ENCODE data around the gene PTPRD. TPM values are rescaled to one million over a fixed set of nuclear protein-coding genes. Genes with fewer than 3 reads are reported as not detected.

PTPRD gene
- total RNA-seq, 2 experiments from 2014 or later: 0.10 TPM; not detected in 1

GRCh38 chr9:8651070-8651845, 1961.5 kb downstream of the PTPRD start:
- Mint-ChIP-seq H3K4me3 (no peak overlapping the region), H3K27me3 (no peaks in the 10 kb centered on the region), H3K4me1 (ENCODE audit: low read depth) (no peaks in the 10 kb centered on the region), H3K27ac (no peak overlapping the region), H3K9me3 (no peaks in the 10 kb centered on the region), H3K36me3 (no peaks in the 10 kb centered on the region)
- intact Hi-C loops (cut with micrococcal nuclease): no loop called here
- ChIA-PET CTCF (interaction anchor here (0.6 kb wide), 1 partner anchor 420 kb away, joined by 3 read pairs; no protein-coding TSS in a partner anchor), POLR2A (no interaction called here)
- DNase-seq: no peak

- CTCF ChIA-PET: no interaction called here
- intact Hi-C loops (cut with micrococcal nuclease): no loop called here
- Mint-ChIP-seq H3K4me1 (ENCODE audit: low read depth) (no peaks in the 10 kb centered on the region), H3K4me3 (no peak overlapping the region), H3K27me3 (no peaks in the 10 kb centered on the region), H3K27ac (no peak overlapping the region), H3K36me3 (no peaks in the 10 kb centered on the region), H3K9me3 (no peaks in the 10 kb centered on the region)
- POLR2A ChIA-PET: no interaction called here
- DNase-seq: no peak
Measured at GRCh38 chr9:8649807-8650206, 1963.0 kb downstream of the PTPRD start.

GRCh38 chr9:8649160-8649559, 1963.6 kb downstream of the PTPRD start:
- no peak overlapping the region for H3K4me3 Mint-ChIP-seq
- no peaks in the 10 kb centered on the region for H3K4me1 Mint-ChIP-seq (ENCODE audit: low read depth)
- no peaks in the 10 kb centered on the region for H3K27me3 Mint-ChIP-seq
- no peak for DNase-seq
- H3K36me3 Mint-ChIP-seq: no peaks in the 10 kb centered on the region
- ChIA-PET CTCF (no interaction called here), POLR2A (no interaction called here)
- no peak overlapping the region for H3K27ac Mint-ChIP-seq
- intact Hi-C loops (cut with micrococcal nuclease): no loop called here
- H3K9me3 Mint-ChIP-seq: no peaks in the 10 kb centered on the region

- H3K4me1 Mint-ChIP-seq (ENCODE audit: low read depth): no peaks in the 10 kb centered on the region
- no peaks in the 10 kb centered on the region for H3K27me3 Mint-ChIP-seq
Measured at GRCh38 chr9:8648271-8648845, 1964.4 kb downstream of the PTPRD start.

GRCh38 chr9:8647824-8648223, 1965.0 kb downstream of the PTPRD start:
- Mint-ChIP-seq H3K27me3 (no peaks in the 10 kb centered on the region), H3K4me3 (no peak overlapping the region), H3K36me3 (no peaks in the 10 kb centered on the region), H3K27ac (no peak overlapping the region), H3K9me3 (no peaks in the 10 kb centered on the region), H3K4me1 (ENCODE audit: low read depth) (no peaks in the 10 kb centered on the region)
- intact Hi-C loops (cut with micrococcal nuclease): no loop called here
- DNase-seq: no peak
- POLR2A ChIA-PET: no interaction called here
- CTCF ChIA-PET: no interaction called here

More at GRCh38 chr9:8648271-8648845, 1964.4 kb downstream of the PTPRD start:
- intact Hi-C loops (cut with micrococcal nuclease): no loop called here
- no peak for DNase-seq
- Mint-ChIP-seq H3K27ac (no peak overlapping the region), H3K36me3 (no peaks in the 10 kb centered on the region), H3K4me3 (no peak overlapping the region), H3K9me3 (no peaks in the 10 kb centered on the region)
- POLR2A ChIA-PET: no interaction called here
- CTCF ChIA-PET: no interaction called here

- Mint-ChIP-seq H3K4me1 (ENCODE audit: low read depth) (no peaks in the 10 kb centered on the region), H3K27me3 (no peaks in the 10 kb centered on the region), H3K27ac (no peak overlapping the region), H3K36me3 (no peaks in the 10 kb centered on the region), H3K9me3 (no peaks in the 10 kb centered on the region), H3K4me3 (no peak overlapping the region)
- POLR2A ChIA-PET: no interaction called here
- no peak for DNase-seq
- CTCF ChIA-PET: no interaction called here
- intact Hi-C loops (cut with micrococcal nuclease): no loop called here
Measured at GRCh38 chr9:8644571-8644970, 1968.2 kb downstream of the PTPRD start.

GRCh38 chr9:8643896-8644295, 1968.9 kb downstream of the PTPRD start:
- Mint-ChIP-seq H3K27me3 (no peaks in the 10 kb centered on the region), H3K4me3 (no peak overlapping the region), H3K36me3 (no peaks in the 10 kb centered on the region), H3K9me3 (no peaks in the 10 kb centered on the region), H3K27ac (no peak overlapping the region), H3K4me1 (ENCODE audit: low read depth) (no peaks in the 10 kb centered on the region)
- intact Hi-C loops (cut with micrococcal nuclease): no loop called here
- CTCF ChIA-PET: interaction anchor here (0.6 kb wide), 1 partner anchor 29 kb away, joined by 3 read pairs; no protein-coding TSS in a partner anchor
- no peak for DNase-seq
- POLR2A ChIA-PET: no interaction called here

GRCh38 chr9:8643464-8643863, 1969.3 kb downstream of the PTPRD start:
- DNase-seq: no peak
- Mint-ChIP-seq H3K4me1 (ENCODE audit: low read depth) (no peaks in the 10 kb centered on the region), H3K9me3 (no peaks in the 10 kb centered on the region), H3K4me3 (no peak overlapping the region), H3K27me3 (no peaks in the 10 kb centered on the region), H3K27ac (no peak overlapping the region), H3K36me3 (no peaks in the 10 kb centered on the region)
- CTCF ChIA-PET: interaction anchor here (0.6 kb wide), 1 partner anchor 29 kb away, joined by 3 read pairs; no protein-coding TSS in a partner anchor
- POLR2A ChIA-PET: no interaction called here
- intact Hi-C loops (cut with micrococcal nuclease): no loop called here

GRCh38 chr9:8640761-8641160, 1972.0 kb downstream of the PTPRD start:
- no peak overlapping the region for H3K27ac Mint-ChIP-seq
- POLR2A ChIA-PET: no interaction called here
- no peaks in the 10 kb centered on the region for H3K27me3 Mint-ChIP-seq
- H3K4me1 Mint-ChIP-seq (ENCODE audit: low read depth): no peaks in the 10 kb centered on the region
- no peak overlapping the region for H3K4me3 Mint-ChIP-seq
- no peaks in the 10 kb centered on the region for H3K9me3 Mint-ChIP-seq
- intact Hi-C loops (cut with micrococcal nuclease): no loop called here
- no peaks in the 10 kb centered on the region for H3K36me3 Mint-ChIP-seq
- DNase-seq: no peak
- CTCF ChIA-PET: no interaction called here

- Mint-ChIP-seq H3K4me1 (ENCODE audit: low read depth) (no peaks in the 10 kb centered on the region), H3K27me3 (peaks cover 1% of the 10 kb centered on the region), H3K36me3 (no peaks in the 10 kb centered on the region), H3K9me3 (no peaks in the 10 kb centered on the region), H3K4me3 (no peak overlapping the region), H3K27ac (no peak overlapping the region)
- intact Hi-C loops (cut with micrococcal nuclease): no loop called here
- POLR2A ChIA-PET: no interaction called here
- CTCF ChIA-PET: no interaction called here
- no peak for DNase-seq
Measured at GRCh38 chr9:8637626-8638025, 1975.2 kb downstream of the PTPRD start.

- DNase-seq: no peak
- Mint-ChIP-seq H3K4me1 (ENCODE audit: low read depth) (no peaks in the 10 kb centered on the region), H3K36me3 (no peaks in the 10 kb centered on the region), H3K4me3 (no peak overlapping the region), H3K27ac (no peak overlapping the region), H3K9me3 (no peaks in the 10 kb centered on the region), H3K27me3 (peaks cover 1% of the 10 kb centered on the region)
- POLR2A ChIA-PET: no interaction called here
- intact Hi-C loops (cut with micrococcal nuclease): no loop called here
- CTCF ChIA-PET: no interaction called here
Measured at GRCh38 chr9:8633784-8634183, 1979.0 kb downstream of the PTPRD start.

- ChIA-PET CTCF (no interaction called here), POLR2A (no interaction called here)
- H3K27ac Mint-ChIP-seq: no peak overlapping the region
Measured at GRCh38 chr9:8632493-8632892, 1980.3 kb downstream of the PTPRD start.

GRCh38 chr9:8628791-8629190, 1984.0 kb downstream of the PTPRD start:
- no peaks in the 10 kb centered on the region for H3K9me3 Mint-ChIP-seq
- no peak for DNase-seq
- intact Hi-C loops (cut with micrococcal nuclease): no loop called here
- POLR2A ChIA-PET: no interaction called here
- CTCF ChIA-PET: no interaction called here
- H3K4me3 Mint-ChIP-seq: no peak overlapping the region
- H3K27me3 Mint-ChIP-seq: peaks cover 1% of the 10 kb centered on the region
- H3K36me3 Mint-ChIP-seq: no peaks in the 10 kb centered on the region
- no peak overlapping the region for H3K27ac Mint-ChIP-seq
- H3K4me1 Mint-ChIP-seq (ENCODE audit: low read depth): no peaks in the 10 kb centered on the region

More at GRCh38 chr9:8632493-8632892, 1980.3 kb downstream of the PTPRD start:
- Mint-ChIP-seq H3K4me3 (no peak overlapping the region), H3K36me3 (no peaks in the 10 kb centered on the region), H3K4me1 (ENCODE audit: low read depth) (no peaks in the 10 kb centered on the region), H3K9me3 (no peaks in the 10 kb centered on the region), H3K27me3 (peaks cover 1% of the 10 kb centered on the region)
- no peak for DNase-seq
- intact Hi-C loops (cut with micrococcal nuclease): no loop called here
